OCI-LY7 (cell line): ENCODE measurements around the gene ZNF195. TPM values are rescaled to one million over a fixed set of nuclear protein-coding genes. Genes with fewer than 3 reads are reported as not detected.
"Not testable (repeated sequence)": the region's sequence is repeated elsewhere in the genome, so short reads cannot be mapped to it uniquely, and the experiment has no call there.

Source experiments
- BruUV-seq: library from RNA; stranded (reverse); fragments of 400-500 nt; replicated peaks from 2 replicates; lab custom pipeline; 2021; lab: Mats Ljungman, UMichigan
- CTCF ChIA-PET: fragments of 300-600 bp; sonication (Branson Sonifier 250); formaldehyde crosslinking; loops from one replicate; lab custom pipeline; 2022; ENCODE audit warnings: antibody characterized with exemption; ENCODE audit not compliant: unreplicated experiment; lab: Charles Lee
- POLR2A ChIA-PET: fragments of 300-600 bp; sonication (Branson Sonifier 250); formaldehyde crosslinking; loops from one replicate; lab custom pipeline; 2022; ENCODE audit warnings: antibody characterized with exemption; lab: Charles Lee
- DNase-seq: peaks from one replicate; pipeline ENCODE4 v3.0.0-alpha.2; 2015; ENCODE audit warnings: low spot score
- H2AFZ ChIP-seq: fragments of 200-600 bp; sonication (generic), shearing (Covaris generic); 2 replicates; pipeline ENCODE4 v1.6.1; 2014; ENCODE audit warnings: mild to moderate bottlenecking, antibody characterized with exemption, low read length, moderate library complexity
- H3K27ac ChIP-seq: fragments of 200-600 bp; sonication (generic); 2 replicates; pipeline ENCODE4 v1.5.1; 2014; ENCODE audit warnings: mixed run types, low read depth, mild to moderate bottlenecking, moderate library complexity, low read length, inconsistent platforms; ENCODE audit not compliant: poor library complexity, severe bottlenecking
- H3K36me3 ChIP-seq: fragments of 200-600 bp; sonication (generic); 2 replicates; pipeline ENCODE4 v1.6.1; 2014; ENCODE audit warnings: mild to moderate bottlenecking, antibody characterized with exemption, low read length, moderate library complexity, mixed read lengths; ENCODE audit not compliant: insufficient read depth
- H3K4me1 ChIP-seq: fragments of 200-600 bp; sonication (generic); 2 replicates; pipeline ENCODE4 v1.5.1; 2014; ENCODE audit warnings: mild to moderate bottlenecking, low read length; ENCODE audit not compliant: insufficient read depth, poor library complexity, severe bottlenecking
- H3K4me2 ChIP-seq: fragments of 200-600 bp; sonication (generic); 2 replicates; pipeline ENCODE4 v1.6.1; 2014; ENCODE audit warnings: mild to moderate bottlenecking, low read length
- H3K4me3 ChIP-seq: fragments of 200-600 bp; sonication (generic); 2 replicates; pipeline ENCODE4 v1.5.1; 2014; ENCODE audit warnings: mild to moderate bottlenecking, low read depth, low read length; ENCODE audit not compliant: poor library complexity, severe bottlenecking
- H3K79me2 ChIP-seq: fragments of 200-600 bp; sonication (generic); 2 replicates; pipeline ENCODE4 v1.6.1; 2016; ENCODE audit warnings: low read depth, mild to moderate bottlenecking, low read length, moderate library complexity, mixed read lengths; ENCODE audit not compliant: insufficient read depth
- H3K9me2 ChIP-seq: fragments of 200-600 bp; sonication (generic); 2 replicates; pipeline ENCODE4 v1.6.1; 2016; ENCODE audit warnings: mild to moderate bottlenecking, low read length, mixed read lengths; ENCODE audit not compliant: insufficient read depth
- H3K9me3 ChIP-seq: fragments of 200-600 bp; sonication (generic); 2 replicates; pipeline ENCODE4 v1.6.1; 2014; ENCODE audit warnings: mild to moderate bottlenecking, mixed run types, low read length, mixed read lengths
- H4K20me1 ChIP-seq: fragments of 200-600 bp; sonication (generic); 2 replicates; pipeline ENCODE4 v1.6.1; 2014; ENCODE audit warnings: mild to moderate bottlenecking, antibody characterized with exemption, low read length, moderate library complexity, mixed read lengths; ENCODE audit not compliant: insufficient read depth
- CTCF ChIP-seq: fragments of 200-600 bp; sonication (generic); conservative IDR thresholded peaks from 2 replicates; pipeline ENCODE4 v1.5.1; 2014; ENCODE audit warnings: mild to moderate bottlenecking, antibody characterized with exemption, low read length, moderate library complexity, mixed read lengths
- EZH2phosphoT487 ChIP-seq: fragments of 200-600 bp; sonication (generic); IDR thresholded peaks from 2 replicates; pipeline ENCODE4 v1.6.1; 2018; ENCODE audit warnings: low read depth, borderline replicate concordance, mild to moderate bottlenecking, mixed run types, antibody characterized with exemption, low read length, moderate library complexity, mixed read lengths
- intact Hi-C: fragments of 100-400 bp; cut with micrococcal nuclease; formaldehyde crosslinking; loops from one replicate; pipeline ENCODE4 v1.10.0; 2022; ENCODE audit not compliant: unreplicated experiment
- total RNA-seq, 2 experiments: library from RNA; depleted of rRNA in 1 of 2; stranded (reverse); fragments of >200 nt in 1 of 2; shearing (Covaris generic) in 1 of 2; gene quantifications; 2 replicates each; pipeline ENCODE4 v1.2.3, GENCODE V29; 2014 to 2022

The ZNF195 gene
- total RNA-seq, 2 experiments from 2014 or later: 82.3 to 95.7 TPM

DNA sequence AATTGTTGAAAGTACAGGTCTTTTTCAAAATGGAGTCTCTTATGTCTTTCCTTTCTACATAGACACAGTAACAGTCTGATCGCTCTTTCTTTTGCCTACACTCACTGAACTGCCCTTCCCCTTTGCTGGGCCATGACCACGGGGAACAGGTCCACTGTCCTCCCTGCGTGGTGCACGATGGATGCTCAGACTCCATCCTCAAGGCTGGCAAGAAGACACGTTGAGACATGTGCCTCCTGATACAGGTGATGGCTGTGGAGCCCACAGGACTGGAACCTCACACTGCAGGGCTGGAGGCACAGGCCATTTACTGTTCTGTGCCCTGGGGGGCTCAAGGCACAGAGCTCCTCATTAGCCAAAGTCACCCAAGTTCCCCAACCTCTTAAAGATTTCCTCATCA, 16.5 kb upstream of the ZNF195 start:
- H2AFZ ChIP-seq, H3K9me2 ChIP-seq, H3K36me3 ChIP-seq, H3K4me2 ChIP-seq, H3K9me3 ChIP-seq, POLR2A ChIA-PET, H3K4me1 ChIP-seq, H3K79me2 ChIP-seq, H4K20me1 ChIP-seq, H3K4me3 ChIP-seq, H3K27ac ChIP-seq, intact Hi-C loops, DNase-seq, BruUV-seq: not testable (repeated sequence)
- CTCF ChIA-PET: interaction anchor here (0.6 kb wide), 1 partner anchor 13 kb away, joined by 3 read pairs; no protein-coding TSS in a partner anchor

GRCh38 chr11:3394956-3395355, 16.0 kb upstream of the ZNF195 start:
- DNase-seq, H3K4me2 ChIP-seq, H3K79me2 ChIP-seq, H3K27ac ChIP-seq, H3K4me3 ChIP-seq, H2AFZ ChIP-seq, intact Hi-C loops, H3K36me3 ChIP-seq, H3K9me3 ChIP-seq, H4K20me1 ChIP-seq, POLR2A ChIA-PET, H3K9me2 ChIP-seq, BruUV-seq, H3K4me1 ChIP-seq, CTCF ChIA-PET: not testable (repeated sequence)

GRCh38 chr11:3393450-3393849, 14.5 kb upstream of the ZNF195 start:
- POLR2A ChIA-PET: interaction anchor here (1.5 kb wide), 1 partner anchor 14 kb away, joined by 3 read pairs; the partner anchor contains the start of gene ZNF195
- BruUV-seq, H3K4me2 ChIP-seq: not testable (repeated sequence)

GRCh38 chr11:3382613-3383285, 3.8 kb upstream of the ZNF195 start:
- BruUV-seq: no TSS peak
- POLR2A ChIA-PET: interaction anchor here (0.7 kb wide), 1 partner anchor 430 kb away, joined by 5 read pairs; no protein-coding TSS in a partner anchor
- intact Hi-C loops: no loop called here
- H3K27ac ChIP-seq: no peak overlapping the region
- peaks cover 9% of the 10 kb centered on the region for H3K4me1 ChIP-seq
- no peak for DNase-seq
- H3K4me2 ChIP-seq: no peak overlapping the region
- TF ChIP-seq EZH2phosphoT487: no peak
- TF ChIP-seq CTCF: 0 out of 2 replicates have a peak, but pooled peaks have one; percentile 22
- no peaks in the 10 kb centered on the region for H3K9me3 ChIP-seq
- CTCF ChIA-PET: no interaction called here
- no peak overlapping the region for H2AFZ ChIP-seq
- no peaks in the 10 kb centered on the region for H3K9me2 ChIP-seq
- peaks cover under 1% of the 10 kb centered on the region for H3K36me3 ChIP-seq
- H3K79me2 ChIP-seq: peaks cover 10% of the 10 kb centered on the region
- H3K4me3 ChIP-seq: no peak overlapping the region
- no peaks in the 10 kb centered on the region for H4K20me1 ChIP-seq

More at GRCh38 chr11:3393450-3393849, 14.5 kb upstream of the ZNF195 start:
- intact Hi-C loops, DNase-seq, H3K79me2 ChIP-seq, H3K27ac ChIP-seq, H2AFZ ChIP-seq, H3K4me1 ChIP-seq, H3K9me3 ChIP-seq, H3K9me2 ChIP-seq, CTCF ChIA-PET, H3K36me3 ChIP-seq, H4K20me1 ChIP-seq, H3K4me3 ChIP-seq: not testable (repeated sequence)
